IPS-18c (cell line): ENCODE data around the gene TYW1B.
"Not testable (repeated sequence)": the region's sequence is repeated elsewhere in the genome, so short reads cannot be mapped to it uniquely, and the experiment has no call there.

Source experiments
- H3K4me3 ChIP-seq: 2 replicates; pipeline ENCODE4 v1.7.0; 2013; ENCODE audit warnings: low read depth, mild to moderate bottlenecking, low read length, moderate library complexity; ENCODE audit not compliant: insufficient read depth
- H3K9me3 ChIP-seq: one replicate; pipeline ENCODE4 v1.6.1; 2013; ENCODE audit warnings: mild to moderate bottlenecking, low read length, moderate library complexity; ENCODE audit not compliant: control insufficient read depth, insufficient read depth

The TYW1B gene

DNA sequence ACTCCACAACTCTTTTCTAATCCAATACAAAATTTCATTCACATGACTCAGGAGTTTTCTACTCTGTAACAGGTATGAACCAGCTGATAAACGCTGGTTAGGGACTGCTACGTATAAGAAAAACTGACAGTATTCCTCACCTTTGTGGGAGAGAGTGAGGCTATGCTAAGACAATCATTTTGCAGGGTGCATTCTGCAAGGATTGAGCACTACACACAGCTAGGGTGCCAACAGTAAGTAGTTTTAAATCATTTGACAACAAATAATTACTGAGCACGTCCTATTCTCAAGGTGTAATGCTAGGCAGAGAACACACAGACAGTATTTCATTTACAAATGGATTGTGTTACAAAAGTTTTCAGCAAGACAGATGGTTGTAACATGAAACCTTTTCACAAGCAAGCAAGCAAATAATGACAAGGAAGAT, 206.2 kb downstream of the TYW1B start:
- H3K4me3 ChIP-seq, H3K9me3 ChIP-seq: not testable (repeated sequence)

DNA sequence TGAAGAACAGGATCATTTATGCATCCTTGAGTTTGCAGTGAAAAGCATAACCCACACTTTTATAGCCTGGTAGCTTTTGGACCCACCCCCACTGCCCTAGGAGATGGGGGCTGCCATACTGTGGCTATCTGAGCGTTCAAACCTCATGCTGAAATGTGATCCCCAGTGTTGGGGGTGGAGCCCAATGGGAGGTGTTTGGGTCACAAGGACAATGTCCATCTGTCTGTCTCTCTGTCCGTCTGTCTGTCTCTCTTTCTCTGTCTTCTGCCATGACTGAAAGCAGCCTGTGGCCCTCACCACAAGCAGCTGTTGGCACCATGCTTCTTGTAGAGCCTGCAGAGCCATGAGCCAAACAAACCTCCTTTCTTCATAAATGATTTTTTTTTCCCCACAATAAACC, 207.1 kb downstream of the TYW1B start:
- not testable (repeated sequence) for H3K9me3 ChIP-seq, H3K4me3 ChIP-seq

DNA sequence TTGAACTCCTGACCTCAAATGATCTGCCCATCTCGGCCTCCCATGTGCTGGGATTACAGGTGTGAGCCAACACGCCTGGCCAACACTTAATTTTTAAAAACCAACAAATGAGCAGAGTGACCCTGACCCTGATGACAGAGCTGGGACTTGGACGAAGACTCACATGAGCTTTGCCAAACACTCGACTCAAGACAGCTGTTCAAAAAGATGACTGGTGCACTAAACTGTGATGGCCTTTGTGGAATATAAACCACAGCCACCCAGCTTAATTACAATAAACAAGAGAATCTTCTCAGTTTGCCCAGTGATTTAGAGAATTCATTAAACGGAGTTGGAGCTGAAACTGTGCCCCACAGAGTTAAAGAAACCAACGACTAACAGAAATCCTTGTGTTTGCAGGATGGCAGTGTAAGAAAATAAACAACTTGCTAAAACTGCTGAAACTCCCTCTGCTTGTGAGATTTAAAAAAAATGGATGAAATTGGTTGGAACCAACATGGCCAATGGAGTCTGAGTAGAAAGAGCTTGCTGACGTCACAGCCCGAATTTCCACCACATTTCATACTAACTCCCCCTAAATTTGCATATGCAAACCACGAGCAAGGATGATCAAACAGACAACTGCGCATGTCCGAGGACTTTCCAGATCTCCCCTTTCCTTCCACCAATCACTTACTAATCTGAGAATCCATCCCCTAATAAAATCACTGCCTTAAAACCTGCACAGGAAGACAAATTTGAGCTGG, 209.4 kb downstream of the TYW1B start:
- H3K9me3 ChIP-seq, H3K4me3 ChIP-seq: not testable (repeated sequence)

DNA sequence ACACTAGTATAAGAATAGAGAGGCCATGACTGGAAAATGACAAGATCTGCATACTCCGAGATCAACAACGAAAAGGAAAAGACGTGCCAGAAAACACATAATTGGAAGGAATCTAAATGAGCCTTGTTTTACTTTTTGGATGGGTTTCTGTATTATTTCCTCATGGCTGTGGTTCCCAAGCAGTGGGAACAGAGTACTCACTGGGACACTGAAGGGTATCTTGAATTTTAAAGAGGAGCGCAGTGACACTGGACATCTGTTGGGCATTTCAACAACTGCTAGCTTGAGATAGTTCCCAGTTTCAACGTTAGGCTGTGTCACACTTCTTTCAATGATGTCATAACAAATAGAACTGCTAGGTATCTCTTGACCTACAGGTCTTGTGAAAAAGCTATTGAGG, 218.2 kb downstream of the TYW1B start:
- H3K4me3 ChIP-seq, H3K9me3 ChIP-seq: not testable (repeated sequence)

DNA sequence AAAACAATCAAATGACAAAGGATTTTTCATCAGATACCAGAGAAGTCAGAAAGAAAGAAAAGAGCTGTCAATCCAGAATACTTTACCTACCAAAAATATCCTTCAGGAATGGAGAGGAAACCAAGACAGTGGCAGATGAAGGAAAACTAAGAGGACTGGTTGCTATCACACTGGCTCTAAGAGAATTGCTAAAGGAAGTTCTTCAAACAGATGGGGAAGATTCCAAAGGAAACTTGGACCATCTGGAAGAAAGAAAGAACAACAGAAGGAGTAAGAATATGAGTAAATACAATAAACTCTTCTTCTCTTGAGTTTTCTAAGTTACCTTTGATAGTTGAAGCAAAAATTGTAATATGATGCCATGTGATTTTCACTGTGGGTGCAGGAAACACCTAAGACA, 220.0 kb downstream of the TYW1B start:
- H3K4me3 ChIP-seq, H3K9me3 ChIP-seq: not testable (repeated sequence)

DNA sequence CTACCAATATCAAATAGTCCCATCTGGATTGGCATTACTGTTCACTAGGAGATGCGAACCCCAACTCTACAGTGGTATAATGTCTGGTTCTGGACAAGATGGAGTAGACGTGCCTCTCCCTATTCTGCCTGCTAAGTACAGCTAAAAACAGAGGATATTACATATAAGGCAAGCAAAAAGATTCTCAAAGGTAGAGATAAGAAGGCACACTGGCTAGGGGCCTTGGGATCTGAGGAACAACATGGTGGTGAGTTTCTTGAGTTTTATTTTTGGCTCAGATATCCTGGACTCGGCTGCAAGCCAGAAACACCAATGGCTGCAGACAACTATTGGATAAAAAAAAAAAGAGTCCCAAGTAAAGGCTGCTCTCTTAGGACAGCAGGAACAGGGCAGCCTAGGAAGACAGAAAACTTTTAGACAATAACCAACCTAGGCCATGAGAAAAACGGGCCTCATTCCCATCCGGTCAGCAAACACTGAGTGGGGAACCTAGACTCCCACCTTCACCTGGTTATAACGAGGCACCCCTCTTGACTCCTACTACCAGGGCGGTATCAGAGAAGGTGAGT, 222.1 kb downstream of the TYW1B start:
- not testable (repeated sequence) for H3K9me3 ChIP-seq, H3K4me3 ChIP-seq

DNA sequence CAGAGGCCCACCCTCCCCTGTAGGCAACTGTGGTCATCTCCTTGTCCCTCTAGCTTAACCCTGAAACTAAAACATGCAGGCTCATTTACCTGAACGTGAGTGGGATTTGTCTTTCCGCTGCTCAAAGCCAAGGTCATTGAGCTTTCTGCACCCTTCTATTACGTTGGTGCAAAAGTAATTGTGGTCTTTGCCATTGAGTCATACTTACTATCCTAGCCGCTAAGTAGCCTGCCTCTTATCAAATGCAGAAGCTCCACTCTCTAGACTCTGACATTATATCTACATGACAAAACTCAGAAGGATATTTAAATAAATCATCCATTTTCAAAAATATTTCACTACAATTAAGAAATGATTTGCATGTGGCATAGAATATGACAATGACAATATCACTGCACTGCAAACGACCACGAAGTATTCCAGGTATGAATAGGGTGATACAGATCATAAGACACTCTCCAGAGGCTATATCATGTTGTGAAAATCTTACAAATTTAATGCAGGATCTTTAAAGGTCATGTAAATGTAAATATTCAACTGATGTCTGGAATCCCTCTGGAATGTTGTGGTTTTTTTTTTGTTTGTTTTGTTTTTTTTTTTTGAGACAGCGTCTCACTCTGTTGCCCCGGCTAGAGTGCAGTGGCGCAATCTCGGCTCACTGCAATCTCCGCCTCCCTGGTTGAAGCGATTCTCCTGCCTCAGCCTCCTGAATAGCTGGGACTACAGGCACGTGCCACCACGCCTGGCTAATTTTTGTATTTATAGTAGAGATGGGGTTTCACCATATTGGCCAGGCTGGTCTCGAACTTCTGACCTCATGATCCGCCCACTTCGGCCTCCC, 223.0 kb downstream of the TYW1B start:
- H3K9me3 ChIP-seq, H3K4me3 ChIP-seq: not testable (repeated sequence)

DNA sequence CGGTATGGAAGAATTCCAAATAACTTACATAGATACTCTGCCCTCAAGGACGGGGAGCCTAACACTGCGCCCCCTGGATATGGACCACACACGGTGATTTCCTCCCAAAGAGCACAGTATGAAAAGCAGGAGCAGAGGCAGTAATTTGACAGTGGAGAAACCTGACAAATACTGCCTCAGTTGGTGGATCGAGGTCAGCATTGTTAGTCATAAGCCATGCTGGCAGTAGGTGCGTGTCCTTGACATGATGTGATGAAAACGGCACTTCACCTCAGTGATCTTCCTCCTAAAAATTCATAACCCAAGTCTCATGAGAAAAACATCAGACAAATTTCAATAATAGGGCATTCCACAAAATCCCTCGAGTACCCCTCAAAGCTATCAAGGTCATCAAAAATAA, 224.5 kb downstream of the TYW1B start:
- not testable (repeated sequence) for H3K4me3 ChIP-seq, H3K9me3 ChIP-seq

DNA sequence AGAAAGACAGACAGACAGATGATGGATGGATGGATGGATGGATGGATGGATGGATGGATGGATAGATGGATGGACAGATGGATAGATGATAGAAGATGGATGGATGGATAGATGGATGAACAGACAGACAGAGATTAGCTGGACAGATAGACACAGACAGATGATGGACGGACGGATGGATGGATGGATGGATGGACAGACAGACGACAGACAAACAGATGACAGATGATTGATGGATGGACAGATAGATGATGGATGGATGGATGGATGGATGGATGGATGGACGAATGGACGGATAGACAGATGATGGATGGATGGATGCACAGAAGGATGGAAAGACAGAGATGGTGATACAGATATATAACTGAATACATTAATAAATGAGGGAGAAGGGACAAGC, 224.9 kb downstream of the TYW1B start:
- Histone ChIP-seq H3K4me3 (no peak overlapping the region), H3K9me3 (no peaks in the 10 kb centered on the region)

DNA sequence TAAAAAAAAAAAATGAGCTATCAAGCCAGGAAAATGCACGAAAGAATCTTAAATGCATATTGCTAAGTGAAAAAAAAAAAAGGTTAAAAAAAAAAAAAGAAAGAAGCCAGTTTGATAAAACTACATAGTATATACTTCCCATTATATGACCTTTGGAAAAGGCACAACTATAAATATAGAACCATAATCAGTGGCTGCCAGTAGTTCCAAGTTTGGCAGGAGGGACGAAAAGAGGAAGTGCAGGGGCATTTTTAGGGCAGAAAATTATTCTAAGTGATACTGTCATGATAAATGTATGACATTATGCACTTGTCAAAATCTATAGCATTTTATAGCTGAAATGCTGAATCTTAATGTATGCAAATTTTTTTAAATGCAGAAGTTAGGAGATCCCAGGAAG, 226.3 kb downstream of the TYW1B start:
- H3K9me3 ChIP-seq, H3K4me3 ChIP-seq: not testable (repeated sequence)

DNA sequence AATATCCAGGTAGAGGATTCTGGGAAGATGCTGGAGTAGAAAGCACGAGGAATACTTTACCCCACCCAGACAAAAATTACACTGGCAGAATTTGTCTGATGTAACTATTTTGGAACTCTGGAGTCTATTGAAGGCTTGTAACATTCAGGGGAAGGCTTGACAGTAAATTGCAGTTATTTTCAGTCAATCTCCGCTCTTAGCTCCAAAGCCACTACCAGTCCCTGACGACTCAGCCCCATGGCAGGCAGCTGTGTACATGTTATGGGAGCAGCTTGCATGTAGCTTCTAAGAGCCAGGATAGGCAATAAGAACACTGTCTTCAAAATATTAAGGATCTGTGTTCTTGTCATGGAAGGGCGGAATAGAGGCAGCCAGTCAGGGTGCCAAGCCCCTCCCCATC, 238.0 kb downstream of the TYW1B start:
- H3K9me3 ChIP-seq, H3K4me3 ChIP-seq: not testable (repeated sequence)

DNA sequence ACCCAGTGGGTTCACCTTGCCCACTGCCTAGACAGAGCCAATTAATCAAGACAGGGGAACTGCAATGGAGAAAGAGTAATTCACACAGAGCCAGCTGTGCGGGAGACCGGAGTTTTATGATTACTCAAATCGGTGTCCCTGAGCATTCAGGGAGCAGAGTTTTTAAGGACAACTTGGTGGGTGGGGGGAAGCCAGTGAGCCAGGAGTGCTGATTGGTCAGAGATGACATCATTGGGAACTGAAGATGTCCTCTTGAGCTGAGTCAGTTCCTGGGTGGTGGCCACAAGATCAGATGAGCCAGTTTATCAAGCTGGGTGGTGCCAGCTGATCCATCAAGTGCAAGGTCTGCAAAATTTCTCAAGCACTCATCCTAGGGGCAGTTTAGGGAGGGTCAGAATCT, 240.7 kb downstream of the TYW1B start:
- not testable (repeated sequence) for H3K4me3 ChIP-seq, H3K9me3 ChIP-seq

DNA sequence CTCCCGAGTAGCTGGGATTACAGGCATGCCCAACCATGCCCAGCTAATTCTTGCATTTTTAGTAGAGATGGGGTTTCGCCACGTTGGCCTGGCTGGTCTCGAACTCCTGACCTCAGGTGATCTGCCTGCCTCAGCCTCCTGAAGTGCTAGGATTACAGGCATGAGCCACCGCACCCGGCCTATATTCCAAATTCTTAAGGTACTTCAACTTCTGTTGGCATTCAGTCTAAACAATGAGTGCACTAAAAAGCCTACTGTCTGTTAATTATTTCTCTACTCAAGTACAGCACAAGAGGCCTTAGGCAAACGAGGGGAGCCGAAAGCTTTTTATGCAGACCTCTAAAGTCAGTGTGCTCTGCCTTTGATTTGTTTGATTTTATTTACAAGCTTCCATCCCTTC, 243.4 kb downstream of the TYW1B start:
- not testable (repeated sequence) for H3K9me3 ChIP-seq, H3K4me3 ChIP-seq

DNA sequence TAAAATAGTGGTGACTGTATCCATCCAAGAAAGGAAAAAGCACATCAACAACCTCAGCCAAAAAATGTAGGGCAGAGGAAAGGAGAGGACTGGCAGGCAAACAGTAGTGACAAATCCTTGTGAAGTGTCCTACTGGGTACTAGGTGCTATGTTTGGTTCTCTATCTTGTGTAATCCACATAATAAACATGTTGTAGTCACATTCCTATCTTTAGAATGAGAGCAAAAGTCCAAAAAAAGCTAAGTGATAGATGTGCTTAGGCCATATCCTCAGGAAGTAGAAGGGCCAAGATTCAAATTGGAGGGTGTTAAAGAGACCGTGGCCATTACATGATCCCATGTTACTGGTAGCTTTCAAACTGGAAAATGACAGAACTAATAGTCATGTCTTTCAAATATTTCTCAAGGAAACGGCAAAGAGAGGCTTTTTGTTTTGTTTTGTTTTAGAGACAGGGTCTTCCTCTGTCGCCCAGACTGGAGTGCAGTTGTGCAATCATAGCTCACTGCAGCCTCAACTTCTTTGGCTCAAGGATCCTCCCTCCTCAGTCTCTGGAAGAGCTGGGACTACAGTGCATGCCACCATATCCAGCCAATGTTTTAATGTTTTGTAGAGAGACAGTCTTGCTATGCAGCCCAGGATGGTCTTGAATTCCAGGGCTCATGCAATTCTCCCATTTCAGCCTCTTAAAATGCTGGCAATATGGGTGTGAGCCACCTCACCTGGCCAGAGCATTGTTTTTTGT, 244.2 kb downstream of the TYW1B start:
- not testable (repeated sequence) for H3K4me3 ChIP-seq, H3K9me3 ChIP-seq

DNA sequence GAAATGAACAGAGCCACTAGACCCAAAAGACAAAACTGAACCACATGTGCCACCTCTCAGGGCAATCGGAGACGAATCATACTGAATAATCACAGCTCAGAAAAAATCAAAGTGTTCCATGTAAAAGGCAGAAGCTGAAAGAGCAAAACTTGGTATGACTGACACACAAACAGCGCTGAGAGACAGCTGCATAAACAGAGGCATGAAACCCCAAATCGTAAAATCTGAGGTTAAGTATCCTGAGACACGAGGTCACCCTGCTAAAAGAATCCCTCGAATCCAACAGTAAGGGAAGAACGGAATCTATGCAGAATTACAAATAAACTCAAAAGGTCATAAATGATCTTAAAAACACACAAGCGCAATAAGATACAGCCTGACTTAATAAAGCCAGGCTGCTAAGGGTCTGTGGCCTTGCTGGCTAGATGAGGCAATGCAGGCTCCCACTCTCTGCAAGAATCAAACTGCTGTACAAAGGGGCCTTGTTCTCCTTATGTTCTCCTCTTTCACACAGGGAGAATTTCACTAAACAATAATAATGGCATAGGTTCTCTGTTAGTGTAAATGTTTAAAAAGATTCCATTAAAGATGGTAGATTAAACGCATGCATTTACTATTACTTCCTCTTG, 247.7 kb downstream of the TYW1B start:
- H3K4me3 ChIP-seq, H3K9me3 ChIP-seq: not testable (repeated sequence)

DNA sequence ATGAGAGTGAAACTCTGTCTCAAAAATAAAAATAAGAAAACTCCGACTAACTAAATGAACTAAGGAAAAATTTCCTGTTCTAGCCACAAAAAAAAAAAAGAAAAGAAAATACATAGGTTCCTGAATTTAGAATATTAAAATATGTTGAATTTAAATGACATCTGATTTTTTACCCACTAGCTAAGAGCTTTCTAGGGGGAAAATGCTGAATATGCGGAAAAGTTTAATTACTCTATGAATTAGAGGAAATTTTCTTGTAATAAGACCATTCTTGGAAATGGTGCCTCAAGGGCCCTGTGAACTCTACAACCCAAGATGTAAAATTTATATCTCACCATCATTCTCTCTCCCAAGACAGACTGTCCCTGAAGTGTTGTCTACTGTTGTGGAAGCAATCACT, 250.9 kb downstream of the TYW1B start:
- H3K4me3 ChIP-seq, result no peak overlapping the region
- no peaks in the 10 kb centered on the region for H3K9me3 ChIP-seq

DNA sequence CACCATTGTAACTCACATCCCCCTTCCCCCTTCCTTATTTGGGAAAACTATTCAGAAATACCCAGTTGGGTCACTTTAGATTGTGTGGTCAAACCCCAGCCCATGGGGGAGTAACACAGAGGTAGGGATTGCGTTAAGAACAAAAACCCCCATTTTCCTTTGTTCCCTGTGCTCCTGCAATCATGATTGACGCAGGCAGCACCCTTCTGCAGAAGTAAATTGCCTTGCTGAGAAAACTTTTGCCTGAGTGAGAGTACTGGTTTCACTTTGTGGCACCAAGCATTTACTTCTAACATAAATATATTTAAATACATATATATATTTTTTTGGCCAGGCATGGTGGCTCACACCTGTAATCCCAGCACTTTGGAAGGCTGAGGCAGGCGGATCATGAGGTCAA, 266.0 kb downstream of the TYW1B start:
- not testable (repeated sequence) for H3K9me3 ChIP-seq, H3K4me3 ChIP-seq
